ENCODE data around the gene RPE.

The RPE gene

GRCh38 chr2:210028178-210028577, 25.7 kb downstream of the RPE start:
- Histone ChIP-seq H3K9me3 (no peaks in the 10 kb centered on the region), H3K27ac (no peak overlapping the region), H3K9ac (no peak overlapping the region), H3K36me3 (peaks cover 48% of the 10 kb centered on the region), H3K4me3 (no peak overlapping the region), H4K20me1 (no peaks in the 10 kb centered on the region), H3K27me3 (no peaks in the 10 kb centered on the region), H3K4me2 (no peak overlapping the region), H3K4me1 (no peaks in the 10 kb centered on the region)
- no peak for TF ChIP-seq Cebpa-rat (IDR thresholded peaks at IDR 0.05)

- no peak for TF ChIP-seq Cebpa-rat (IDR thresholded peaks at IDR 0.05)
- Histone ChIP-seq H3K4me3 (no peak overlapping the region), H3K27ac (no peak overlapping the region), H4K20me1 (no peaks in the 10 kb centered on the region), H3K4me2 (no peak overlapping the region), H3K9ac (no peak overlapping the region), H3K36me3 (peaks cover 14% of the 10 kb centered on the region; the same call in 1 of the 2 replicates), H3K27me3 (no peaks in the 10 kb centered on the region), H3K4me1 (no peaks in the 10 kb centered on the region), H3K9me3 (no peaks in the 10 kb centered on the region)
Measured at GRCh38 chr2:210034087-210034683, 31.7 kb downstream of the RPE start.

GRCh38 chr2:210035679-210036078, 33.2 kb downstream of the RPE start:
- no peaks in the 10 kb centered on the region for H4K20me1 ChIP-seq
- H3K27ac ChIP-seq, result no peak overlapping the region
- H3K4me2 ChIP-seq, result no peak overlapping the region
- H3K4me3 ChIP-seq, result no peak overlapping the region
- H3K36me3 ChIP-seq, result peaks cover 14% of the 10 kb centered on the region; the same call in 1 of the 2 replicates
- no peaks in the 10 kb centered on the region for H3K4me1 ChIP-seq
- H3K9ac ChIP-seq, result no peak overlapping the region
- H3K27me3 ChIP-seq, result no peaks in the 10 kb centered on the region
- no peak for TF ChIP-seq Cebpa-rat (IDR thresholded peaks at IDR 0.05)
- H3K9me3 ChIP-seq, result no peaks in the 10 kb centered on the region

GRCh38 chr2:210038078-210038477, 35.6 kb downstream of the RPE start:
- Histone ChIP-seq H3K4me2 (no peak overlapping the region), H3K4me3 (no peak overlapping the region), H3K27me3 (no peaks in the 10 kb centered on the region), H4K20me1 (no peaks in the 10 kb centered on the region), H3K36me3 (peaks cover 22% of the 10 kb centered on the region), H3K9ac (no peak overlapping the region), H3K27ac (no peak overlapping the region), H3K4me1 (no peaks in the 10 kb centered on the region), H3K9me3 (no peaks in the 10 kb centered on the region)
- no peak for TF ChIP-seq Cebpa-rat (IDR thresholded peaks at IDR 0.05)

- H3K9me3 ChIP-seq, result peaks cover 19% of the 10 kb centered on the region
- no peak overlapping the region for H3K4me3 ChIP-seq
- no peaks in the 10 kb centered on the region for H3K4me1 ChIP-seq
- H3K27me3 ChIP-seq, result no peaks in the 10 kb centered on the region
- H3K4me2 ChIP-seq, result no peak overlapping the region
- H3K27ac ChIP-seq, result no peak overlapping the region
- no peak overlapping the region for H3K9ac ChIP-seq
- no peaks in the 10 kb centered on the region for H4K20me1 ChIP-seq
- H3K36me3 ChIP-seq, result peaks cover 30% of the 10 kb centered on the region
- no peak for TF ChIP-seq Cebpa-rat (IDR thresholded peaks at IDR 0.05)
Measured at GRCh38 chr2:210046851-210047500, 44.5 kb downstream of the RPE start.

- TF ChIP-seq Cebpa-rat (IDR thresholded peaks at IDR 0.05), result no peak
- Histone ChIP-seq H3K27me3 (no peaks in the 10 kb centered on the region), H3K27ac (no peak overlapping the region), H3K9ac (no peak overlapping the region), H3K36me3 (peaks cover 40% of the 10 kb centered on the region), H3K4me3 (no peak overlapping the region), H4K20me1 (no peaks in the 10 kb centered on the region), H3K9me3 (peaks cover 30% of the 10 kb centered on the region), H3K4me1 (no peaks in the 10 kb centered on the region), H3K4me2 (no peak overlapping the region)
Measured at GRCh38 chr2:210049831-210050230, 47.4 kb downstream of the RPE start.

GRCh38 chr2:210050885-210051284, 48.4 kb downstream of the RPE start:
- no peak overlapping the region for H3K27ac ChIP-seq
- no peaks in the 10 kb centered on the region for H3K4me1 ChIP-seq
- TF ChIP-seq Cebpa-rat (IDR thresholded peaks at IDR 0.05), result no peak

GRCh38 chr2:210054696-210055095, 52.3 kb downstream of the RPE start:
- peaks cover 48% of the 10 kb centered on the region for H3K36me3 ChIP-seq
- H3K9ac ChIP-seq, result no peak overlapping the region
- no peaks in the 10 kb centered on the region for H3K27me3 ChIP-seq
- peaks cover 51% of the 10 kb centered on the region for H3K9me3 ChIP-seq
- H3K4me1 ChIP-seq, result no peaks in the 10 kb centered on the region
- H4K20me1 ChIP-seq, result no peaks in the 10 kb centered on the region
- no peak overlapping the region for H3K4me3 ChIP-seq
- H3K27ac ChIP-seq, result no peak overlapping the region
- H3K4me2 ChIP-seq, result no peak overlapping the region
- TF ChIP-seq Cebpa-rat (IDR thresholded peaks at IDR 0.05), result no peak

More at GRCh38 chr2:210050885-210051284, 48.4 kb downstream of the RPE start:
- no peak overlapping the region for H3K4me3 ChIP-seq
- peaks cover 47% of the 10 kb centered on the region for H3K36me3 ChIP-seq
- H3K4me2 ChIP-seq, result no peak overlapping the region
- H3K9ac ChIP-seq, result no peak overlapping the region
- no peaks in the 10 kb centered on the region for H4K20me1 ChIP-seq
- H3K9me3 ChIP-seq, result peaks cover 39% of the 10 kb centered on the region
- H3K27me3 ChIP-seq, result no peaks in the 10 kb centered on the region

GRCh38 chr2:210055825-210056224, 53.4 kb downstream of the RPE start:
- peaks cover 51% of the 10 kb centered on the region for H3K9me3 ChIP-seq

GRCh38 chr2:210063306-210063705, 60.9 kb downstream of the RPE start:
- H3K27me3 ChIP-seq, result no peaks in the 10 kb centered on the region
- no peaks in the 10 kb centered on the region for H3K4me1 ChIP-seq
- H3K9me3 ChIP-seq, result peaks cover 16% of the 10 kb centered on the region
- no peak overlapping the region for H3K4me3 ChIP-seq
- no peak overlapping the region for H3K9ac ChIP-seq
- H4K20me1 ChIP-seq, result no peaks in the 10 kb centered on the region
- peaks cover 23% of the 10 kb centered on the region; the same call in 1 of the 2 replicates for H3K36me3 ChIP-seq
- TF ChIP-seq Cebpa-rat (IDR thresholded peaks at IDR 0.05), result no peak
- no peak overlapping the region for H3K27ac ChIP-seq
- H3K4me2 ChIP-seq, result no peak overlapping the region

More at GRCh38 chr2:210055825-210056224, 53.4 kb downstream of the RPE start:
- H3K27me3 ChIP-seq, result no peaks in the 10 kb centered on the region
- no peak overlapping the region for H3K9ac ChIP-seq
- no peaks in the 10 kb centered on the region for H4K20me1 ChIP-seq
- H3K27ac ChIP-seq, result no peak overlapping the region
- no peak for TF ChIP-seq Cebpa-rat (IDR thresholded peaks at IDR 0.05)
- H3K4me3 ChIP-seq, result no peak overlapping the region
- H3K36me3 ChIP-seq, result peaks cover 48% of the 10 kb centered on the region
- H3K4me1 ChIP-seq, result no peaks in the 10 kb centered on the region
- H3K4me2 ChIP-seq, result no peak overlapping the region

Measured in BLaER1 (cell line).